ENCODE measurements around the gene PDGFRB. TPM values are rescaled to one million over a fixed set of nuclear protein-coding genes. Genes with fewer than 3 reads are reported as not detected.

PDGFRB gene
- total RNA-seq, 1 experiment from 2014 or later, result 1.8 TPM

- in situ Hi-C loops (cut with HindIII; ENCODE audit: low pct_unique_long_range_greater_than_20kb, low sequenced_read_pairs), result no loop called here
- intact Hi-C loops (cut with micrococcal nuclease; ENCODE audit: unreplicated experiment), result no loop called here
- DNase-seq (ENCODE audit: low read depth, low spot score) (no peak), ATAC-seq (no peak)
- Histone ChIP-seq H3K27ac (ENCODE audit: low read length) (no peak overlapping the region), H3K9me3 (ENCODE audit: control insufficient read depth, insufficient read depth, low read depth, low read length) (no peaks in the 10 kb centered on the region), H3K4me3 (ENCODE audit: low read depth in 2 of 2, low read length in 2 of 2) (no peak overlapping the region), H3K36me3 (ENCODE audit: control insufficient read depth, insufficient read depth, low read length) (no peaks in the 10 kb centered on the region), H3K27me3 (ENCODE audit: control insufficient read depth, insufficient read depth, low read length) (no peaks in the 10 kb centered on the region; the same call in 1 of the 2 replicates), H3K4me1 (ENCODE audit: control insufficient read depth, insufficient read depth, low read length) (no peaks in the 10 kb centered on the region; the same call in 1 of the 2 replicates)
- ChIA-PET CTCF (no interaction called here), POLR2A (no interaction called here)
- BruUV-seq (replicated peaks), result no TSS peak
- no peak for TF ChIP-seq CTCF (IDR thresholded peaks at IDR 0.05)
- TF ChIP-seq POLR2AphosphoS5 (IDR thresholded peaks at IDR 0.05; ENCODE audit: low read depth, low read length), result no peak
- TF ChIP-seq REST (IDR thresholded peaks at IDR 0.05; ENCODE audit: insufficient read depth in 1 of 2, low read depth in 2 of 2, low read length in 1 of 2), result no peak
- TF ChIP-seq TCF7L2 (IDR thresholded peaks at IDR 0.05; ENCODE audit: low read depth, low read length), result no peak
- no peak for TF ChIP-seq SIN3A (IDR thresholded peaks at IDR 0.05; ENCODE audit: borderline replicate concordance, insufficient read depth, low read depth, low read length)
These were observed 48.9 kb upstream of the PDGFRB start for GRCh38 chr5:150204590-150204960.

- no TSS peak for BruUV-seq (replicated peaks)
- H3K9me3 ChIP-seq (ENCODE audit: control insufficient read depth, insufficient read depth, low read depth, low read length), result no peaks in the 10 kb centered on the region
- no peak for ATAC-seq
- TF ChIP-seq POLR2AphosphoS5 (IDR thresholded peaks at IDR 0.05; ENCODE audit: low read depth, low read length) (no peak), CTCF (IDR thresholded peaks at IDR 0.05) (no peak), SIN3A (IDR thresholded peaks at IDR 0.05; ENCODE audit: borderline replicate concordance, insufficient read depth, low read depth, low read length) (no peak), TCF7L2 (IDR thresholded peaks at IDR 0.05; ENCODE audit: low read depth, low read length) (no peak), REST (IDR thresholded peaks at IDR 0.05; ENCODE audit: insufficient read depth in 1 of 2, low read depth in 2 of 2, low read length in 1 of 2) (no peak)
- ChIA-PET POLR2A (no interaction called here), CTCF (no interaction called here)
- no peaks in the 10 kb centered on the region for H3K36me3 ChIP-seq (ENCODE audit: control insufficient read depth, insufficient read depth, low read length)
- H3K4me3 ChIP-seq (ENCODE audit: low read depth in 2 of 2, low read length in 2 of 2), result no peak overlapping the region
- DNase-seq (ENCODE audit: low read depth, low spot score), result no peak
- intact Hi-C loops (cut with micrococcal nuclease; ENCODE audit: unreplicated experiment), result no loop called here
- in situ Hi-C loops (cut with HindIII; ENCODE audit: low pct_unique_long_range_greater_than_20kb, low sequenced_read_pairs), result no loop called here
- no peak overlapping the region for H3K27ac ChIP-seq (ENCODE audit: low read length)
- no peaks in the 10 kb centered on the region; the same call in 1 of the 2 replicates for H3K4me1 ChIP-seq (ENCODE audit: control insufficient read depth, insufficient read depth, low read length)
- H3K27me3 ChIP-seq (ENCODE audit: control insufficient read depth, insufficient read depth, low read length), result no peaks in the 10 kb centered on the region; the same call in 1 of the 2 replicates
These were observed 48.4 kb upstream of the PDGFRB start for GRCh38 chr5:150203832-150204589.
